GOT3 (cell line): Measurements from ENCODE around the gene TNFSF11.

Source experiments
- DNase-seq: peaks from one replicate; lab custom pipeline; 2025; ENCODE audit warnings: mixed read lengths; lab: John Stamatoyannopoulos, UW

Gene TNFSF11

DNA sequence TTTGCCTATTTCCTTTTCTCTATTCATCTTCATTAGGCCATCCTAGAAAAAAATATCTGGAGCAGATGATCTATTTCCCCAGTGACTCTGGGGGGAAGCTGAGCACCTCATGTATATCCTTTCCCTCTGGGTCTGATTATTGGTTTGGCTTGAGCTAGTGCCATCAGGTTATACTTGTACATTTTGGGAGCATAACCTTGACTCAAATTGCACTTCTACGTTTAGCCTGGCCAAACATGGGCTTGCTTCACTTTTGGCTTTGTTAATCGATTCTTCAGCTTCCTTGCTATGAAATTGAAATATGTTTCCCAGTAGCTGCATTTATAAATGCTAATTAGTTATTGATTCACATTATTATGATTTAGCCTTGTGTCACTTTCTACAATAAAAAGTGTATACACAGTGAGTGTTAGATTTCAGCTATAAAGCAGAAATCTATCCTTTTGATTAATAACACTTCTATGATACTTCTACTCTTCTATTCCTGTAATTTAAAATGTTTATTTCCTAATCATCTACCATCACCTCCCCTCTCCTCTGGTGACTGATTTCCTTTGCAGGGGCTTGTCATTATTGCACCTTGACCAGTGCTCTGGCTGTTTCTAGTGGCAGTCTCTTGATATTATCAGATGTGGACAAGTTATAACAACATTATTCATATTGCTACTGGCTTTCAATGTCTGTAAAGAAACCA lies 37.3 kb downstream of the TNFSF11 start:
- no peak for DNase-seq

- no peak for DNase-seq
Observed at GRCh38 chr13:42612021-42612765, 38.2 kb downstream of the TNFSF11 start.

DNA sequence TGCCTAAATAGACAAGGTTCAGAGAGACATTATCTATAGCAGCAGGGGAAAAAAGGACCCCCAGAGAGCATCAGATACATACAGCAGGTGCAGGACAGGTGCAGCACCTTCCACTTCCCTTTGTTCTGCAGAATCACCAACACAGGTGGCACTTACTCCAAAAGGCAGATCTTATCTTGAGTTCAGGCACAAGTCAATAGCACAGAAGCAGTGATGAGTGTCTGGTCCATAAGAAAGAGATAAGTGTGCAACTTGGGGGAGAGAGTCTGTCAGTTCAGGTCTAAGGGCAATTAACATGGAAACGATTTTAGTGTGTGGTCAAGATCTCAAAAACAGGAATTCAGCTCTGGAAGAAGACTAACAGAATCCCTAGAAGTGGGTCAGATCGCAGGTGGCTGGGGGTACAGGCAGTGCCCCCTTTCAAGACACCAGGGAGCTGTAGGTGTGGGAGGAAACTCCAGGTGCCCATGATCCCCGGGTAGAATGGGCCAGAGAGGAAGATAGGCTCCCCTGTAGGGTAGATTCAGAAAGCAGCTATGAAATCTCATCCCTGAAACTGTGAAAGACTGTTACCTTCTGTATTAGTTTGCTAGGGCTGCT lies 40.6 kb downstream of the TNFSF11 start:
- no peak for DNase-seq

DNA sequence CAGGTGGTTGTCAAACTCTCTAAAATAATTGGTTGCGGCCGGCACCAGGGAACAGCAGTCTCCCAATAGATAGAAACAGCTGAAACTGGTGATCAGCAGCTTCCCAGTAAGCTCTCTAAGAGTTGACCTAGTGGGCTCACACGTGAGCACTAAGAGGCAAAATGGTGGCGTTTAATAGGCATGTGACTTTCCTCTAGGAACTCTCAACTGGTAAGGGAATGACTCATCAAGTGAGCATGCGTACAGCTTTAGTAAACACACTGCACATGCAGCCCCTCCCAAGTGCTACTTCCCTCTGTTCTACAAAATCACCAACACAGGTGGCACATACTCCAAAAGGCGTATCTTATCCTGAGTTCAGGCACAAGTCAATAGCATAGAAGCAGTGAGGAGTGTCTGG lies 41.7 kb downstream of the TNFSF11 start:
- DNase-seq, result no peak

DNA sequence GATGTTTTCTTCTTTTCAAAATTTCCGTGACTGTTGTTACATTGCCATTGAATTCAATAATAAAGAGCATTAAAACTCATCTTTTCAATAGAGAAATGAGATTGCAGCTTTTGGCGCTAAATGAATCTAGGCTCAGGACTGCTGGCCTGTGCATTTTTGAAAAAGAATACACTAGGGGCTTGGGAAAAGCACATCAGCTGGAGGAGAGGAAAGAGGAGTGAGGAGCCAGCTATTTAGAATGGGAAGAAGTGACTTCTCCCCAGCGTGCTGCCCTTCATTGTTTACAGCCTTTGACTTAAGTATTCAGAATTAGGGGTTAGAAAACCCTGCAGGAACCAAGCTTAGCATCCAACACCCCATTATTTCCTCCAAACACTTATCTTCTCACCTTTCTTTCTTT lies 43.3 kb downstream of the TNFSF11 start:
- DNase-seq, result no peak

DNA sequence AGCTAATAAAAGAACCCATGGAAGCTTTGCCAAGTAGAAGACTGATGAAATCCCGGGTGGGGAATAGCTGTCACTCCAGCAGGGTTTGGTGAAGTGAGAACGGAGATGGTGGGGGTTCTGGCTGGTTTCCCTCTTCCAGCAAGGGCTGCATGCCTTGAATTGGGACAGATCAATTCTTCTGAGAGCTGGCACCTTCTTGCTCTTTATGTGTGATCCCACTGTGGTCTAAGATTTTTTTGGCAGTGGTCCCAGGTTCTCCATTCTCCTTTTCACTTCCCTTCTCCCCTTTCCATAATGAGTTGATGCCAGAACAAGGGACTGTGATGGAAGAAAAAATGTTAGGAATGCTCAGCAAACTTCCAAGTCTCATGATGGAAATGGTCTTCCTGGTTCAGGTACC lies 50.0 kb downstream of the TNFSF11 start:
- no peak for DNase-seq

- DNase-seq, result no peak
Observed at GRCh38 chr13:42625611-42626010, 51.7 kb downstream of the TNFSF11 start.

DNA sequence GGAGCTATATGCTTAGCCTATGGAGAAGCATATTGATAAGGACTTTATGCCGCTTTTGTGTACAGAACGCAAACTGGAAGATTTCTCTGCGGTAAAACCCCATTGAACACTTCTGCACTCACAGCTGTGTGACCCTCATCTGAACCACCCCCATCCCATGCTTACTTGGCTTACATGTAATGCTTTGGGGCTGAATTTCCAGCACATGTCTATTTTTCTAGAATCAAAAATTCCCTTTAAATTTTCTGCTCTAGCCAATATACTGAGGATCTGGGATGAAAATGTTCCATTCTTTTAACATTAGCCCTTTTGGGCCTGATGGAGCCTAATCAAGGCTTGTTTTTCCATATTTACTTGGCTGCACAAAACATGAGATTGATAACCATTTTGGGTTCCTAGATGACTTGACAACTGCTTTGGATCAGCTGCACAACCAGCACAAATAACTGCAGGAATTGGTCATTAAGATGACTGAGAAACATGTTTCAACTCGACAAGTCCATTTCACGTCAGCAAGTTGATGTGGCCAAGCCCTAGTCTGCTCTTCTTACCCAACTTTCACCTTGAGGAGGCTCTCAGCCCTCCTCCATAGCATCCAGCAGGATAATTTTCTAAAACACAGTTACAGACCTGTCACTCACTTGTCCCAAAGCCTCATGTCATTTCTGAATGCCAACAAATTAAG lies 52.4 kb downstream of the TNFSF11 start:
- no peak for DNase-seq

- no peak for DNase-seq
Observed at GRCh38 chr13:42628666-42629065, 54.7 kb downstream of the TNFSF11 start.

- no peak for DNase-seq
Observed at GRCh38 chr13:42631181-42631580, 57.2 kb downstream of the TNFSF11 start.

GRCh38 chr13:42633495-42633894 lies 59.5 kb downstream of the TNFSF11 start:
- DNase-seq, result no peak

DNA sequence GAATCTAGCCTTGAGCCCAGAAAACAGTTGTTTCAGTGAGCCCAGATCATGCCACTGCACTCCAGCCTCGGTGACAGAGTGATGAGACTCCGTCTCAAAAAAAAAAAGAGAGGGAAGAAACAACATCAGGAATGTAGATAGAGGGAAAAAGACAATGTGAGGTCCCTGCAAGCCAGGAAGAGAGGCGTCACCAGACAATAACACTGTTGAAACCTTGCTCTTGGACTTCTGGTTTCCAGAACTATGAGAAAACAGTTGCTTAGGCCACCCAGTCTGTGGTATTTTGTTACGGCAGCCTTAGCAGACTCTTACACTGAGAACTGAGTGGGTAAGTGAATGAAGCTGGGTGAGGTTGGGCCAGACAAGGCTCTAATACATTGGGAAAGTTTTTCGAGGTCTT lies 64.1 kb downstream of the TNFSF11 start:
- DNase-seq, result no peak

DNA sequence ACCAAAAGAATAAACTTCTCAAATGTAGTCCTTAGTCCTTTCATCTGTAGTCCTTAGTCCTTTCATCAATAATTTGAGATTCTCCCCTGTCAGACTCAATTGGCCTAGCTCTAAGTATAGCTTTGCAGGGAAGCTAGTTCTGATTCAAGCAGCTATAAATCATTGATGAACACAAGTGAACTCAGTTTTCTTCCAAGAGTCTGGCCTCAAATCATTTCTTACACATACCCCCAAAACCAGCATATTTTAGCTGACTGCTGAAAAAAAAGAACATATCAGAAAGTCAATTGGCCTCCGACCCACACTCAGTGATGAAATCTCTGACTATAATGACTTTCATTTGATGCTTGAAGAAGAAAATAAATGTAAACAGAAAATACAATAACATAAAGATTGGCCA lies 64.9 kb downstream of the TNFSF11 start:
- DNase-seq, result no peak

DNA sequence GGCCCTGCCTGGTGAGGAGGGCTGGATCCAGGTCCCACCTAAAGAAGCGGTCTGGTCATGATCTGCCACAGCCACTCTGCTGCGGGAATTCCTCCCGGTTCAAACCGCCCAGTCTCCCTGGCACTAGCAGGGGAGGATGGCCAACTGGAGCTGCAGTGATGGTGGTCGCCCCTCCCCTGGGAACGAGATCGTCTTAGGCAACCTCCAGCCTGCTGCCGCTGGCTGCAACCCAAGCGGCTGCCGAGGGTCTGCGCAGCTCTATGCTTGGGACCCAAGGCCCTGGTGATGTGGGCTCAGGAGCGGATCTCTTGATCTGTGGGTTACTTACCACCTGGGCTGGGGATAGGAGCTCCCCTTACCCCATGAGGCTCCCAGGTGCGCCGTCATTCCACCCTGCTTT lies 69.1 kb downstream of the TNFSF11 start:
- DNase-seq, result no peak

- no peak for DNase-seq
Observed at GRCh38 chr13:42644841-42645240, 70.9 kb downstream of the TNFSF11 start.

GRCh38 chr13:42645717-42646116 lies 71.8 kb downstream of the TNFSF11 start:
- no peak for DNase-seq

- DNase-seq, result no peak
Observed at GRCh38 chr13:42649141-42649540, 75.2 kb downstream of the TNFSF11 start.

DNA sequence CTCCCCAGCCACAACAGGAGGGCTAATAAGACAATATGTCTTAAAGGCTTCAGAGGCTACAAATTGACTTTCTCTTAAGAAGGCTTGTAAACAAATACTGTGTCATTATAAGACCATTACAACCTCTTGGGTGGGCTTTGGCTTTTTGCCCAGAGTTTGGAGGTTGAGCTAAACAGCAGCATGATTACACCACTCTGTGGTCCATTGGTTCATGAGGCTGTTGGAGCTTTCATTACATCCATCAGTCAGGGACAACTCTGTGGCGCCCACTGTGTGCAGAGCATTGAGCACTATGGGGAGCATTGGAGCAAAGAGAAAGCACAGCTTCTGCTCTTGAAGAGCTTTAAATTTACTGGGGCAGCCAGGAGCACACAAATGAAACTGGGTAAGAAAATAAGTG lies 75.9 kb downstream of the TNFSF11 start:
- DNase-seq, result no peak

DNA sequence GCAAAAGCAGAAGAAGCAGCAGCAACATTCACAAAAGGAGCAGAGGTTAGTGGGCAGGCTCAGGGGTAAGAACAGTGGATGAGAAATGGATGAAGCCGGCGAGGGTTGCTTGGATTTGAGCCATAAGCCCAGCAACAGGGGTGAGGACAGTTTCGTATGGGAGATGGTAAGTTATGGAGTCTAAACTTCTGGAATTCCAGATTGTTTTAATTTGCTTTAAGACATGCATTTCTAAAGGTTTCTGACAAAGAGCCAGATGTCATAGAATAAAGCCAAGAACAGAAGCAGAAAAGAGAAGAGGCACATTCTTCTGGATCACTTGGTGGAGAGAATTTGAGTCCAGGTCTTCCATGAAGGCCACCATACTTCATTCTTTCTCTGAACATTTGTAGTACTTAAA lies 76.6 kb downstream of the TNFSF11 start:
- DNase-seq, result no peak

DNA sequence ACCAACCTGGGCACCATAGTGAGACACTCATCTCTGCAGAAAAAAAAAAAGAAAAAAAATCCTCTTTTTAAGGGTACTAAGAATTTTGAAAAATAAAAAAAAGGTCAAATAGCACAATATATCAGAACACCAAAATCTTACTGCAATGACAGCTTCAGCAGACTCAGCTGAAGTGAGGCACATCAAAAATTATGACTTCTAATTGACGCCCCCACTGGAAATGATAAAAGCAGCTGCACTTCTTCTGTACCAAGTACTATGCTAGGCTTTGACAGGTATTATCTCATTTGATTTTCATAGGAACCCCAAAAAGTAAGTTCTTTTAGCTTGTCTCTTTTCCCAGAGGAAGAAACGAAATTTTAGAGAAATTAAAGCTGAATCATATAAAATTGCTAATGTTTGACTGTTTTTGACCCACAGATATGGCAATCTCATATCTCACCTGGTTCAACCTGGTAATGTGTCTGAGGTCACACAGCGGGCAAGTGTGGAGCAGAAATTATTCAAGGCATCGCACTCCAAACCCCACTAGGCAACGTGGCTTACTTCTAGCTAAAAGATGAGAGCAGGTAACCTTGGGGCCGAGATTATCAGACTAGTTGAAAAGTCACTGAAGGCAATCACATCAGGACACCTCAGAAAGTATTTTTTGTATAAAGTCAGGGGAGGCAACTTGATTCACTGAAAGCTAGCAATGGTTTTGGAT lies 78.1 kb downstream of the TNFSF11 start:
- no peak for DNase-seq

DNA sequence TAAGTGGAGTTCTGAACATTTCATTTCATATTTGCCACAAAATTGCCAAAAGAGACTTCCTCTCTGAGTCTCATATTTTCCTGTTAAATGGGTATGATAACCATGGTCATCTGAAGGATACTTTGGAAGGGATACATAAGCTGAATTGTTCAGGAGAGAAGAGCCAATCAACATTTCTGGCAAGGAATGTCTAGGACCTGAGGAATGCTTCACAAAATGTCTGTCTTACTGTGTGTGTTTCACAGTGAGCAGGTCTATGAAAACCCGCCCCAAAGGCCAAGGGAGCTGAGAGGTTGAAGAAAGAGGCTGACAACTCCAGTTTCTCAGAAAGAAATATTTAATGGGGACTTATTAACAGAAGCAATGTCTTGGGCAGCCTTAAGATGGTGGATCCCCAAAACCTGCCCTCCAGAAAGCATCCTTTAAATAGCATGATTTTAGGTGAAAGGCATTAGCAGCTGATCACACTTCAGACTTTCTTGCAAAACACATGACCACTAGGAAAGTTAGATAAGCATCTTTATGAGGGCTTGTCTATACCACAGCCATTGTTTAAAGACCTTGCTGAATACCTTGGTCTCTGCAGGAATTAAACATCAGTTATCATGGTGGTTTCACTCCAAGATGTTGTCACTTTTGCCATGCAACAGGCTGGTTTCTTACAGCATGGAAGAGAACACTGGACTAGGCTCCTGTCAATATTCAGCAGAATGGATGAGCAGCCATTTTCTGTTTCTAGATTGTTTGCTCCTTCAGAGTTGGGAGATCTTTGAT lies 78.9 kb downstream of the TNFSF11 start:
- no peak for DNase-seq
